Measurements from ENCODE around the gene LARP1B.
"Not testable (repeated sequence)": the region's sequence is repeated elsewhere in the genome, so short reads cannot be mapped to it uniquely, and the experiment has no call there.

Gene LARP1B

DNA sequence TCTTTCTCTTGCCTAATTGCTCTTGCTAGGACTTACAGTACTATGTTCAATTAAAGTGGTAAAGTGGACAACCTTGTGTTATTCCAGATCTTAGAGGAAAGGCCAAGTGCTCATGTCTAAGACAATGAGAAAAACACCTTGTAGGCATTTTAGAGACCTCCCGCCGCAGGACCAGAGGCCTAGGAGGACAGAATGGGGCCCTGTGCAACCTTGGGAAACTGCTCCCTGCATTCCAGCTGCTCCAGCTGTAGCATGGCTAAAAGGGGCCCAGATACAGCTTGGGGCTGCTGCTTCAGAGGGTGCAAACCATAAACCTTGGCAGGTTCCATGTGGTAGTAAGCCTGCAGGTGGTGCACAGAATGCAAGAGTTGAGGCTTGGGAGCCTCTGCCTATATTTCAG, 125.5 kb downstream of the LARP1B start:
- intact Hi-C loops (cut with DNase I): no loop called here
- DNase-seq: no peak

DNA sequence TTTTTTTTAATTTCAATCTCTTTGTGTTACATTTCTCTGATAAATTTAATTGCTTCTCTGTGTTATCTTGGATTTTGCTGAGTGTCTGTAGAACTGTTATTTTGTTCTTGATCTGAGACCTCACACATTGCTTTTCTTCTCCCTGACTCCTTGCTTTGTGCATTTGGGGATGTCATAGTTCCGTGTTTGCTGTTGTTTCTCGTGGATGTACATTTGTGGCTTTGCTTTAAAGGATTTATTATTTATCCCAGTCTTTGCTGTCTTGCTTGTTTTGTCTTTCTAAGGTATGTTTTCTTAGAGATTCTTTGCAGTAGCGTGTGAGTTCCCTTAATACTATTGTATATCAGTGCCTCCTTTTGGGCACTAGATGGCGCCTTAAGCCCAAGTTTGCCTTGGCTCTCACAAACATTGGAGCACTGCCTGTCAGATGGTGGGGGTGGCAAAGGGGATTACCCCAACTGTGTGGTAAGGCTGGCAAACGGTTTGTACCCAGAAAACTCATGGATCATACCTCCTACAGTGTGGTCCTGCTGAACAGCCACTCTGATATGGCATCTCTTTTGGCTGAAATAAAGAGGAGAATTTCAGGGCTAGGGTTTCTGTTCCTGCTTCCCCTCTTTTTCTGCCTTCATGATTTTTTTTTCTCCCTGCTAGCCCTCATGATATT, 130.1 kb downstream of the LARP1B start:
- intact Hi-C loops (cut with DNase I): no loop called here
- peak; percentile 33 to 88 (median 71) for DNase-seq

DNA sequence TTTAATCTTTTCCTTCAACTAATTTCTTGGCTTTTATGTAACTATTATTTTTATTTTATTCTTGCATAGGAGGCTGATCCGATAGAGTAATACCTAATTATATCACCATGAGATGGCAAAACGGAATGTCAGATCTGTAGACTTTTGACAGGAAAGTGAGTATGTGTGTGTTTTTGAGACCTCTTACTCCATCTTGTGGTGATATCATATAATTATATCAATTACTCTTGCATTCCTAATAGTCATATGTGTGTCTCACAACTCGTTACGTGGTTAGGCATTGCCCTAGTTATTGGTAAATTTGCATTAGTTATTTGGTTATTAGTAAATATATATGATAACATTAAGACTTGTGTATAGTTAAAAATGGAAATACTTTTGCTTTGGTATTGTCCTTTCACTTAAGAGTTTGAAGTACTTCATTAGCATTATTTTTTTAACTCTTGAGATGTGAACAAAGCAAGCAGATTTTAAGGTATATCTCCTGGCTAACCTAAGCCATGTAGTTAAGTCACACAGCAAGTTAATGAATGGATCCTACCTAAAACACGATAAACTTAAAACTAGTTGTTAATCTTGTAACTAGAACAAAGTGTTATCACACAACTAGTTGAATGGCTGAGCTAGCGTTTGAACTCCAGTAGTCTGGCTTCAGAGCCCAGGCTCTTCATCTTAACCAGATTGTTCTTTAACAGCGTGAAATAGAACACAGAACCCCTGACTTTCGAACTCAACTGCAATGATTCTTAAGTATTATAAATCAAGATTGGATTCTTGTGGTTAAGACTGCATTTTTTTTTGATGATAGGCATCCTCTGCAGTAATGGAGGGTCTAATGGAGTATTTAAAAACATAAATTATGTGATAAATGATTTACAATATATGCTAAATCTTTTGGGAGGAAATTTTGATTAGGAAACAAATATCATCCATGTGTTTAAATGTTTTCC, 159.4 kb downstream of the LARP1B start:
- DNase-seq: no peak
- intact Hi-C loops (cut with DNase I): no loop called here

DNA sequence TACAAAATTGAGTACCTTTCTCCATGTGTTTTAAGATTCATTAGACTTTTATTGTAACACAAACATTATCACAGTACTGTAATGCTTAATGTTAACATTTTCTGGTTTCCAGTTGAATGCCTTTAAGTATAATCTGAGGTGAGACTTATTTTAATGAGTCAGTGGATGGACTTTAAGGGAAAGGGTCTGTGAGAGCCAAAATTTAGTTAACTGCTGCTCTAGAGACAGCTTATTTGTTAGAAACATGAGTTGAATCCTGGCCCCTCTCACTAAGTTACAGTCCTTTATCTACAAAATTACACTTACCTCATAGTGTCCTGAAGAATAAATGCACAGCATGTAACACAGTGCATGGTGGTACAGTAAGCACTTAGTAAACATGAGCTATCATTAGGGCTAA, 160.5 kb downstream of the LARP1B start:
- DNase-seq: no peak
- intact Hi-C loops (cut with DNase I): no loop called here

DNA sequence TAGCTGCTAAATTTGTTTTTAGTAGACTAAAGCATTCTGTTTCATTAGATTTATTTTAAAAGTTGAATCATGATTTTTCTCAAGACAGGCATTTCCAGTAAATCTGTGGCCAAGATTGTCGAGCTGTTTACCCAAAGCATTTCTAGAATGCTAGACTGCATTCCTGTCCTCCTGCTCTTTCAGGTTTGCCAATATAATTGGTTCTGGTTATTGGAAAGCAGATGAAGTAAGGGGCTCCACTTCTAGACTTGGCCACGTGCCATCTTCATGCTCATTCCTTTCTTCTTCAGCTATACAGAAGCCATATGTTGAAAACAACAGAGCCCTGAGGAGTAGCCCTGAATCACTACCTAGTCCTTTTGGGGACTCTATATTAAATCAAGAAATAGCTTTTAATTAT, 164.0 kb downstream of the LARP1B start:
- DNase-seq: no peak
- intact Hi-C loops (cut with DNase I): no loop called here

DNA sequence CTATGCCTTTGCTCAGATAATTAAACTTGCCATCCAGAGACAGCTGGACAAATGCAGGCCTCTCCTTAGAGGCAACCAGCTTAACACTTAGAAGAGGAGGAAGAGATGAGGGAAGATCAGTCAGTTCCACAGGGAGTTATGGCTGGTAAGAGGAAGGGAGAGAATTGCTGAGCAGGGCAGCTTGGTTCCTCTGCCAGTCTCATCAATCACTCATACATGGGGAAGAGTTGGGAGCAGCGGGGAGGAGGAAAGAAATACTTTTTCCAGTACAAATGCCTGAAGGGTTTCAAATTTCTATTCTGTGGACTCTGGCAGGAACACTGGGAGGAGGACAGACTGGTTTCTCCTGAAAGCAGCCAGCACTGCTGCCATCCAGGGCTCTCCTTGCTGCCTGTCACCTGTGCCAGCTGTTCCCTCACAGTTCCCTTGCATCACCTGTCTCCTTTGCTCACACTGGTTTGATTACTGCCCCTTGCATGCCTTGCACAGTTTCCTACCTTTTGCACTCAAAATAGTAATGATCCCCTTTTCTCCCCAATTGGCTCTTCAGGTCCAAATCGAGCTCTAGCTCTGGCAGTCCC, 167.0 kb downstream of the LARP1B start:
- DNase-seq: no peak
- intact Hi-C loops (cut with DNase I): no loop called here

DNA sequence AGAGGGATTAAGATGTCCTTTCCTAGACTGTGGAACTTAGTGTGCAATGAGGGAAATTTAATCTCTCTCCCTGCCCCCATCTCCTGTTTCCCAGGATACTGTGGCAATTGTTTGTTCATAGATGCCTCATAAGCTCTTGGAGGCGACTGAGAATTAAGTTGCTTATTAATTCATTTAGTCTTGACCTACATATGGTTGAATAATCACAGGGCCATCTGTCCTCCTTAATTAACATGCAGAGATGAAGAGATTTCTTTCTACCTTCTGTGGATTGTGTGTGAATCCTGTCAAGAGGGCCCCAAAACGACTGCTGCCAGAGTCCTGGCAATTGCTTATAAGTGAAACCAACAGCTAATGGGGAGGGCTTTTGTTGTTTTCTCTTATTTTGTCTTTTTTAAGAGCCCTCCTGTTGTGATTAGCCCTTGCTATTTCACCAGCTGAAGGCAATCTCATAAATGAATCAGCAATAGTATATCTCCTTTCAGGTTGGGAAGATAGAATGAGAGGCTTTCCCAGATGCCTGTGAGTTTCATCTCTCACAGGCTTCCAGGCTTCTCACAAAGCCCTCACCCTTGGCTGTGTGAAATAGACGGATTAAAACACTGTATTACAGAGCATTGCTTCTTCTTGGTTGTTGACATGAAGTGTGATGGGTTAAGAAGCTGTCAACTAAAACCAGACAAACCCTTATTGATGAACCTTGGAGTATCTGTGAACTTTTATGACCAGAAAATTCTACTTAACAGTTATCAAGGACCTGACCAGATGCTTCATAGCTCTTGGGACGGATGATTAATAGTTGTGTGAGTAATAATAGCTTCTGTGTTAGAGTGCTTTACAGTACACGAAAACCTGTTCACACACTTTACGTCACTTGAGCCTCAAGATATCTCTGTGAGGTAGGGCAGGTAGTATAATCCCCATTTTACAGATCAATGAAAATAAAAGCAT, 168.0 kb downstream of the LARP1B start:
- intact Hi-C loops (cut with DNase I): no loop called here
- no peak for DNase-seq

DNA sequence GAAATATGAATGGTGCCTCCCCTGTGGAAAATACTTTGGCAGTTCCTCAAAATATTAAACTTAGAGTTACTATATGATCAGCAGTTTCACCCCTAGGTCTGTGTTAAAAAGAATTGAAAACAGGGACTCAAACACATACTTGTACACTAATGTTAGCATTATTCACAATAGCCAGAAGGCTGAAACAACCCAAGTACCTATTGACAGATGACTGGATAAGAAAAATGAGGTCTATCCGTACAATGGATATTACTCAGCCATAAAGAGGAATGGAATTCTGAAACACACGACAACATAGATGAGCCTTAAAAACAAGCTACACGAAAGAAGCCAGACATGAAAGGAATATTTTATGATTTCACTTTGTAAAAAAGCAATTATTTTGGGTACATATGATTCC, 171.6 kb downstream of the LARP1B start:
- no peak for DNase-seq
- intact Hi-C loops (cut with DNase I): no loop called here

DNA sequence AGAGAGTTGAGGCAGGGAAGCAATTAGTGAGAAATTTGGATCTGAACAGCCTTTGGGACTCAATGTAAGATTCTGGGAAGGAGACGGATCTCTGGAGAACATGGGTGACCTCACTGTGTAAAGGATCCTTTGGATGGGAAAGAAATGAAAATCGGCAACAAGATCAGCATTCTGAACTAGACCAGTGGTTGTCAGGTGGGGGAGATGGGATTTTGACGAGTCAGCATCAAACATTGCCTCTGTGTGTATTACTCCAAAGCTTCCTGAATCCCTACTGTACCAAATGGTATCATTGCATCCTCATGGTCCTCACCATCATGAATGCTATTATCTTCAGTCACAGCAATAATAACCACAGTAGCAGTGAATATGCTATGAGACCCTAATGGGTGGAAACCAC, 173.7 kb downstream of the LARP1B start:
- no peak for DNase-seq
- intact Hi-C loops (cut with DNase I): no loop called here

DNA sequence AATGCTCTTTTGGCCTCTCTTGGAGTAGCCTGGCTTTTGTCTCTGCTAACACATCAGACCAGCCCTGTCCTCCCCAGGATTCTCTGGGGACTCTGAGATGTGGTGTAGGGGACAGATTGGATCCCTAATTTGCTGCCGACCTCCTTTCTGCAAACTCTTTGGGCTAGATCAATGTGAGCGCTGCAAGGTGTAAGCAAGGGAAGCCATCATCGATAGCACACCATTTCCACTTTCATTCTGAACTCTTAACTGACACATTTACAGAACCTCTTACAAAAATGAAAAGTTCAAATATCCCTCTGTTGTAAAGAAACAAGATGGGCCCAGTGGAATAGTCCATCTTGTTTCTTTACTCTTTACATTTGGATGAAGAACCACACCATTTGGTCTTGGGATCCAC, 179.9 kb downstream of the LARP1B start:
- intact Hi-C loops (cut with DNase I): no loop called here
- no peak for DNase-seq

DNA sequence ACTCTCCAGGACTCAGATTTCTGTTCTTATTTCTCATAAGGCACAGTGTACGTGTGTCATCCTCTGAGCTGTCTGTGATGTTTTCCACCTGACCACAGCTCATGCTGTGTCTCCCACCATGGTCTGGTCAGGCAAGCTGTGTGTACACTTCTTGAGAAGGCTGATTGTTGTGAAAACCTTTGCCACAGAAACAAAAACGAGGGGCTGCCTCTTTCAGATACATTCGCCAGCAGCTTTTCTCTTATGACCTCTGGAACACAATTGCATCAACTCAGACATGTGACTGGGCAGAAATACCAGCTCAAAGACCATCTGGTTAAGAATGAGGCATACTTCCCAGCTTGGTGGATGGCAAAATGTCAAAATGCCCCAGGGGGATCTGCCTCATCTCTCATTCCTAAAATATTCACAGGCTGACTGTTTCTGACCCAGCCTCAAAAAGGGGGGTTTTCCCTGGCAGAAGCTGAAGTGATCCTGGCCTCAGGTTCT, 180.4 kb downstream of the LARP1B start:
- intact Hi-C loops (cut with DNase I): no loop called here
- DNase-seq: no peak

DNA sequence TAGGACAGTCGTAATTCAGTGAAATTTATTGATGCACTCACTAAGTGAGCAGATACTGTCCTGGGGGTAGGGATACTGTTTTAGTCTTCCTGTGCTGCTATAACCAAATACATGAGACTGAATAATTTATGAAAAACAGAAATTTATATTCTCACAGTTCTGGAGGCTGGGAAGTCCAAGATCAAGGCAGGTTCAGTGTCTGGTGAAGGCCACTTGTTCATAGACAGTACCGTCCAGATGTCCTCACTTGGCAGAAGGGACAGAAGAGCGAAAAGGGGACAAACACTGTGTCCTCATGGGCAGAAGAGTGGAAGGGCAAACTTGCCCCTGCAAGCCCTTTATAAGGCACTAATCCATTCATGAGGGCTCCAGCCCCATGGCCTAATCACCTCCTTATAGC, 180.9 kb downstream of the LARP1B start:
- intact Hi-C loops (cut with DNase I): no loop called here
- no peak for DNase-seq

DNA sequence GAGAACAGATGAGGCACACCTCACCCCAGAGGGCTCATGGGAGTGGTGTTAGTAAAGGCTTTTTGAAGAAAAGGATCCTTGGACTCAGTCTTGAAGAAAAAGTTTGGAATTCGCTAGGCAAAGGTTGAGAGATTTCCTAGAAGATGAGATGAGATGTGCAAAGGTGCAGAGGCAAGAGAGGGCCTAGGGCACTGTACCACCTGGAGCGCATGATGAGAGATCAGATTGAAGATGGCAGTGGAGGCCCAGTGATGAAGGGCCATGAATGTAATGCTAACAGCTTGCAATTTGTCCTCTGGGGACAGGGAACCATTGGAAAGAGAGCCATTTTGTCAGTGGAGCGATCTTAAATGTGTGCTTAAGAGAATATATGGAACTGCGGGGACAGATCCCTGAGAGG, 181.5 kb downstream of the LARP1B start:
- intact Hi-C loops (cut with DNase I): no loop called here
- DNase-seq: peak in 1 of 42 donors; percentile 4

DNA sequence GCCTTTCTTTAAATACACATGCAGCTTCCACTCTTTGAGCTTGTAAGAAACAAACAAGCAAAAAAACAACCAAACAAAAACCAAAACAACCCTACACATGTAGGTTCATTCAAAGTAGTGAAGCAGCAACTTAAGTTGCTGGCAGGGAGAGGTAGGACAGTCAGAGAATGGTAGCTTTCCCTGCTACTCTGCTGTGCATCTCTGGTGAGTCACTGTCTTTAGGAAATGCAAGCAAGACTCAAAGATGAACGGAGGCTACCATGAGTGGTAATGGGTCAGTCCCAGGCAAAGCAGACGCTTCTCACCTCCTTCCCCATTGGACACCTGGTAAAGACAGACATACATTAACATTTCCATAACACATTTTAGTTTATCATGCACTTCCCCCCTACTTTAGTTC, 183.3 kb downstream of the LARP1B start:
- no peak for DNase-seq
- intact Hi-C loops (cut with DNase I): no loop called here

DNA sequence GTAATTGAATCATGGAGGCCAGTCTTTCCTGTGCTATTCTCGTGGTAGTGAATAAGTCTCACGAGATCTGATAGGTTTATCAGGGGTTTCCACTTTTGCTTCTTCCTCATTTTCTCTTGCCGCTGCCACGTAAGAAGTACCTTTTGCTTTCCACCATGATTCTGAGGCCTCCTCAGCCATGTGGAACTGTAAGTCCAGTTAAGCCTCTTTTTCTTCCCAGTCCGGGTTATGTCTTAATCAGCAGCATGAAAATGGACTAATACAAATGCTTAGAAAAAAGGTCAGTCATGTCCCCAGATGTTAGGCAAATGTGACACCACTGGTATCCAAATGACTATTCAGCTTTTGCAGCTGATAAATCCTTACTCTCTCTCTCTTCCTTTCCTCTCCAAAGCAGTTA, 184.3 kb downstream of the LARP1B start:
- DNase-seq; intact Hi-C loops (cut with DNase I): not testable (repeated sequence)

DNA sequence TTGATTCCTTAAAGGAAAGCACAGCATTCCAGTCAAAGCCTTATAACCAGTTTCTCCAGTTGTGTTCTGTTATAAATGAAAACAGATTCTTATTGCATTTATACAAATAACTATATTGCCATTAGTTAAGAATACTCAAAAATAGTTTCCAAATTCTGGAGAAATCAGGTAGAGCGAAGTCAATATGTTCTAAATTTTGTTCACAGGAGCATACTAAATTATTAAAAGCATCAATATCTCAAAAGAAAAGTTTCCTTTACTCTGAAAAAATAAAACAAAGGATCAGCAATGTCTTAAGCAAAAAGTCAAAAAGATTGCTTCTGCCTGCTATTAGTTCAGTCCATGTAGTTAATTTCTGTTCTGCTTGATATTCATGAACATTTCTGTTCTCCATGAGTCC, 186.8 kb downstream of the LARP1B start:
- intact Hi-C loops (cut with DNase I): no loop called here
- no peak for DNase-seq

DNA sequence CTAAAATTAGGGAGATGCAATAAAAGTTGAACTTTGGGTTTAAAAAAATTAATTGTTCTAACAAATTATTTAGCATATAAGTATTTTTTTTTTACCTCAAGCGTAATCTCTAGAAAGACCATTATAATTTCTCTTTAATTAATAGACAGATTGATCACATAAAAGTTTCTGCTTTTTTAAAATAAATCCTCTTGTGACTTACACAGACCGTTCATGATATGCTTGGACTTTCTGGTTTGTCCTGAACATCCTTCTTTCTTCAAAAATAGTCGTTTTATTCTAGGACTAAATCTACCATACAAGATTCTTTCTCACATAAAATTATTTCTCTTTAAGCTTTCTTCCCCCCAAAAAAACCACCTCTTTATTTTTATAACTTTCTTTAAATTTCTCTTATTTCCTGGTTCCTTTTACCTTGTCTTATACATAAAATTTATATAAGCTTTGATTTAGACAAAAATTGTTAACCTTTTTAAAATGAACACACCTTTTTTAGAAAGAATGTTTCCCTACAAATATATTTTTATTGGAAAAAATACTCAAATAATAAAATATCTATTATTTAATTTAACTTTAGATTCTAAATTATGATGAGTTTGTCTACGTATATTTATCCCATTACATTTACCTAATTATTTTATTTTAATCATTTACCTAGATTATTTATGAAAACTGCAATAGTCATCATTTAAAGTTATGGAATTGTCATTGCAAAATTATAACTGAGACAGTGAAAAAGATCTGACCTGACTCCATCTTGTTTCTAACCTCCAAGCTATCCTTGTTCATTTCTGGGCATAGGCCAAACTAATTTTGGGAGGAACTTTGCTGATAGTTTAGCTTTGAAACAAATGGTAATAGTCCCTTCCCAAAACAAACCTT, 188.9 kb downstream of the LARP1B start:
- intact Hi-C loops (cut with DNase I): no loop called here

DNA sequence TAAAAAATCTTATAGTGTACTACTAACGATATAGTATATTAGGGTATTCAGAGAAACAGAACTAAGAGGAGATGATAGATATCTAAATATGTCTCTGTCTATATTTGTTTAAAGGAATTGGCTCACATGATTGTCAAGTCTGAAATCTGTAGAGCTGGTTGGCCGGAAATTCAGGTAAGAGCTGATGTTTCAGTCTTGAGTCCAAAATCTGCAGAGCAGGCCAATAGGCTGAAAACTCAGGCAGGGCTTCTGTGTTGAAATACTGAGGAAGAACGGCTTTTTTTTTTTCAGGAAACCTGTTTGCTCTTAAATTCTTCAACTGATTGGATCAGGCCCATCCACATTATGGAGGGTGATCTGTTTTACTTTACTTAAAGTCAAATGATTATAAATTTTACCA, 194.8 kb downstream of the LARP1B start:
- no peak for DNase-seq
- intact Hi-C loops (cut with DNase I): no loop called here

More for the DNA sequence above, 188.9 kb downstream of the LARP1B start:
- DNase-seq: no peak

All from head of caudate nucleus (tissue), 42 donors.